NT2/D1 (cell line): ENCODE results near the gene CEP43.
A peak's percentile ranks its signal among the peaks of the same experiment; 100 is the strongest.

ENCODE experiments used
- DNase-seq: peaks from one replicate; pipeline ENCODE4 v3.0.0-alpha.2; 2011; ENCODE audit warnings: low read depth, low spot score
- H3K27me3 ChIP-seq: 2 replicates; pipeline ENCODE4 v1.6.0; 2011; ENCODE audit warnings: mild to moderate bottlenecking; ENCODE audit not compliant: insufficient read length, insufficient read depth
- H3K36me3 ChIP-seq: 2 replicates; pipeline ENCODE4 v1.6.1; 2011; ENCODE audit warnings: mild to moderate bottlenecking, low read length, mixed read lengths; ENCODE audit not compliant: insufficient read depth, insufficient read length
- H3K4me1 ChIP-seq: 2 replicates; pipeline ENCODE4 v1.5.1; 2011; ENCODE audit not compliant: insufficient read depth, insufficient read length
- H3K4me3 ChIP-seq: 2 replicates; pipeline ENCODE4 v1.5.1; 2011; ENCODE audit warnings: low read depth; ENCODE audit not compliant: insufficient read length
- H3K9ac ChIP-seq: 2 replicates; pipeline ENCODE4 v1.6.0; 2011; ENCODE audit warnings: low read depth; ENCODE audit not compliant: insufficient read length
- H3K9me3 ChIP-seq: 2 replicates; pipeline ENCODE4 v1.5.1; 2011; ENCODE audit warnings: mild to moderate bottlenecking, low read length; ENCODE audit not compliant: insufficient read depth
- SUZ12 ChIP-seq: IDR thresholded peaks from 2 replicates; pipeline ENCODE4 v1.6.1; 2011; ENCODE audit not compliant: insufficient read length, insufficient read depth; ENCODE audit errors: extremely low read depth
- YY1 ChIP-seq: IDR thresholded peaks from 2 replicates; pipeline ENCODE4 v1.6.1; 2011; ENCODE audit not compliant: insufficient read length, insufficient read depth
- ZNF274 ChIP-seq: IDR thresholded peaks from 2 replicates; pipeline ENCODE4 v1.6.1; 2011; ENCODE audit warnings: mild to moderate bottlenecking, low read depth, low read length

Gene CEP43

DNA sequence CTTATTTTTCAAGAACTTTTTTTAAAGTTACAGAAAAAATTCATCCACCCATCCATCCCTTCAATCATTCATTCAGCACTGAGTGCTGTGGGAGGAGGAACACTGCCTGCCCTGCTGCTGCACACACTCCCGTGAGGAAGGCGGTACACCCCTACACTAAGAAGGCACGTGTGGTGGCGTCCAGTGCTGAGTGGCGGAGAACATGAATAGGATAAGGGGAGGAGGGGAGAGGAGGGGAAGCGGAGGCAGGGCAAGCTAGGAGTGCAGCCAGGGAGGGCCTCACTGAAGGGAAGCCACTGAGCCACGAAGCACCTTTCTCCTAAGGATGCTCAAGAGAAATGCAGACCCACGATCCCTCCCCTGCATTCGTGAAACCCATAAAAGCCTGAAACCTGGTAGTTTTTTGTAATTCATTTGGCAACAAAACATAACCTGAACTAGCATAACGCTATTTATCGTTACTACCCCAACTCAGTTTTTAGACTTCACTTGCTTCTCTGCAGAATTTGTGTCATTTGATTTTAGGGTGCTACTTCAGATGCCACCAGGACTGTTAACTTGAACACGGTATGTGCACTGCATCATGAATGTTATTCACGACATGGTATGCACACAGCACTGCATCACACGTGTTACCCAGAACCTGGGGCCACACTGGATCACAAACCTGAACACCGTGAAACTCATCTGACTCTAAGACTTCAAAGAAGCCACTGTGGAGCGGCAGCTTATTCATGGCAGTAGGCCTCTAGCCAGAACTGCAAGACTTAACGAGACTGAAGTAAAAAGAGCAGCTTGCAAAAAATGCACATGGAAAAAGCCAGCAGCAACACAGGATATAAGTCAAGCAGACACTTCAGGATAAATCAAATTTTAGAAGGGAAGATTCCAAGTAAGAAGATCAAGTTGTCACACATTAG lies 46.4 kb upstream of the CEP43 start:
- peaks cover 3% of the 10 kb centered on the region for H3K36me3 ChIP-seq
- H3K9ac ChIP-seq = no peak overlapping the region
- no peak for TF ChIP-seq YY1
- no peak for TF ChIP-seq ZNF274
- TF ChIP-seq SUZ12 = no peak
- peaks cover 4% of the 10 kb centered on the region for H3K4me1 ChIP-seq
- DNase-seq = no peak
- peaks cover 19% of the 10 kb centered on the region; the same call in 1 of the 2 replicates for H3K9me3 ChIP-seq
- H3K4me3 ChIP-seq = no peak overlapping the region
- peaks cover 11% of the 10 kb centered on the region for H3K27me3 ChIP-seq

DNA sequence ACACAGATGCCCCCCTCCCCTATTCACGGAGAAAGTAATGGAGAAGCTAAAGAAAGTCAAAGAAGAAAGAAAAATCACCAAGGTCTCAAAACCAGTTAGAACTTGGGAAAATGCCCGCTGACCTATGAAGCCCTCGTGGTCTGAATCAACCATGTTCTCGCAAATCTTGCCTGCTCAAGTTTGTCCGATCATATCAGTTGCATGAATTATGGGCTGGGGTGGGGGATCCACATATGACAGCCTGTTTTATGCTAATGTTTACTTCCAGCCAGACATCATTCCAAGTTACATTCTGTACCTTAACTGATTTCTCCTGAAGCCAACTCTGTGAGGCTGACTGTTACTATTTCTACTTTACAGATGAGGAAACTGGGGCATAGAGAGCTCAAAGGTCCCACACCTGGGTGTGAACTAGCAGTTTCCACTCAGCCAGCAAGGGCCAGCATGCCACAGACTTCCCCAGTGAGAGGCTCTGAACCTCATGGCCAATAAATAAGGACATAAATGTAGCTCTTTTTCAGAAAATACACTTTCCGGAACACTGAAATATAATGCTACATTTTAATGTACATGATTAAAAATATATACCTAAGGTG lies 45.0 kb upstream of the CEP43 start:
- Histone ChIP-seq H3K27me3 (peaks cover 11% of the 10 kb centered on the region), H3K36me3 (peaks cover 3% of the 10 kb centered on the region), H3K9ac (no peak overlapping the region), H3K9me3 (peaks cover 19% of the 10 kb centered on the region; the same call in 1 of the 2 replicates), H3K4me1 (peaks cover 4% of the 10 kb centered on the region), H3K4me3 (no peak overlapping the region)
- DNase-seq = no peak
- TF ChIP-seq SUZ12 (no peak), ZNF274 (no peak), YY1 (no peak)

DNA sequence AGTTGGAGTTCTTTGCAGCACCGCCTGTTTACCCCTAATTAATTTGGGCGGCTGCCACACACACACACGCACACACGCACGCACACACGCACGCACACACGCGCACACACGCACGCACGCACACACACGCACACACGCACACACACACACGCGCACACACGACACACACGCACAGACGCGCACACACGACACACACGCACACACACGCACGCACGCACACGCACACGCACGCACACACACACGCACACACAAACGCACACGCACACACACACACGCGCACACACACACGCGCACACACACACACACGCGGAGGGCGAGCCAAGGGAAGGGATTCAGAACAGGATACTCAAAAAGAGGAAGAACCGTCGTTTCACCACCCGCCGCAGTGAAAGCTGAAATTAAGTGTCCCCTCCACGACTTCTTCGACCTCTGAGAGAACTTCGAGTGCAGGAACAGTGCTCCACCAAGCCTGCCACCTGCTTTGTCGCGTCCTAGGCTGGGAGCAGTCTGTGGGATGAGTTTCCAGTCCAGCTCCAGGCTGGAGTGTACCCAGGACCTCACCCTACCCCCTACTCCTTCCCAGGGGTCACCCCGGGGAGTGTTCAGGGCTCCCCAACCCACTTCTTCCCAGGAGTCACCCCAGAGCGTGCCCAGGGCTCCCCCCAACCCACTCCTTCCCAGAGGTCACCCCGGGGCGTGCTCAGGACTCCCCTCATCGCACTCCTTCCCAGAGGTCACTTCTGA lies 43.9 kb upstream of the CEP43 start:
- peaks cover 4% of the 10 kb centered on the region for H3K4me1 ChIP-seq
- H3K9me3 ChIP-seq = peaks cover 19% of the 10 kb centered on the region; the same call in 1 of the 2 replicates
- DNase-seq = no peak
- TF ChIP-seq YY1 (no peak), ZNF274 (no peak), SUZ12 (no peak)
- peaks cover 11% of the 10 kb centered on the region for H3K27me3 ChIP-seq
- H3K36me3 ChIP-seq = peaks cover 3% of the 10 kb centered on the region
- peak overlapping the region; percentile 83 for H3K9ac ChIP-seq
- H3K4me3 ChIP-seq = peak overlapping the region; percentile 67

- peaks cover 11% of the 10 kb centered on the region for H3K27me3 ChIP-seq
- H3K4me1 ChIP-seq = no peaks in the 10 kb centered on the region
- H3K9me3 ChIP-seq = peaks cover 13% of the 10 kb centered on the region; the same call in 1 of the 2 replicates
- TF ChIP-seq SUZ12 (no peak), ZNF274 (no peak), YY1 (no peak)
- H3K9ac ChIP-seq = peak overlapping the region; percentile 83
- peak; percentile 9 for DNase-seq
- H3K36me3 ChIP-seq = peaks cover 3% of the 10 kb centered on the region
- peak overlapping the region; percentile 67 for H3K4me3 ChIP-seq
Observed at GRCh38 chr6:166955865-166956443, 43.2 kb upstream of the CEP43 start.

DNA sequence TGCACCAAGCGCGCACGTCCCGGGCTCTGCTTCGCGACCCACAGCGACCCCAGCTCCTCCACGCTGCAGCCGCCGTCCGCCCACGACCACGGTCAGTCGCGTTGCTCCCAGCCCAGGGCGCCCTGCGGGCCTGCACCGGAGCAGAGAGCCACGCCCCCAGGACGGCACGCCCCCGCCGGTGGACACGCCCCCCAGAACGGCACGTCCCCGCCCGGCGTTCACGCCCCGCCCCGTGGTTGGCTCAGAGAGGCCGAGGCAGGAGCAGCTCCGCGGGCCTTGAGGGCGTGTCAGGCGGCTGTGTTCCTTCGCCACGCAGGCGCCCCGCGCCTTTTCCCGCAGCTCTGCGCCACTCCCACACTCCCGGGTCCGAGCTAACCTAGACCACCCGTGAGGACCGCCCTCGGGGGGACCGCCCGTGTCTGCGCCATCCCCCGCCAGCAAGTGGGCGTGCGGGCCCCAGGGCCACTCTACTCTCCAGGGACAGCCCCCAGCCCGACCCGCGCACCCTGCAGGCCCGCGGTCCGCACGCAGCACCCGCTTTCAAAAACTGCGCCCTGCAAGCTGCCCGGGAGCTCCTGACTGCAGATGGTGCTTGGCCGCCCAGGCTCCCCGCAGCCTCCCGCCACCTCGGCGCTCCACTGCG lies 42.6 kb upstream of the CEP43 start, which contains the start of gene RNASET2:
TSS of gene RNASET2 (minus strand) at position 107 of the 643 bp plus-strand sequence. CDS start 368 bp downstream, outside the sequence.
- H3K4me3 ChIP-seq = peak within 1 kb of the TSS; percentile 67
- DNase-seq = peak; percentile 74
- H3K36me3 ChIP-seq = peaks cover 3% of the 10 kb centered on the region
- no peaks in the 10 kb centered on the region for H3K4me1 ChIP-seq
- peaks cover 11% of the 10 kb centered on the region for H3K27me3 ChIP-seq
- TF ChIP-seq ZNF274 = no peak
- peak within 1 kb of the TSS; percentile 83 for H3K9ac ChIP-seq
- peaks cover 7% of the 10 kb centered on the region; the same call in 1 of the 2 replicates for H3K9me3 ChIP-seq

GRCh38 chr6:166957087-166957804 lies 42.0 kb upstream of the CEP43 start:
- Histone ChIP-seq H3K36me3 (no peaks in the 10 kb centered on the region), H3K27me3 (peaks cover 11% of the 10 kb centered on the region), H3K4me3 (peak overlapping the region; percentile 67), H3K9me3 (0 out of 2 replicates have a peak, but pooled peaks cover under 1% of the 10 kb centered on the region), H3K4me1 (no peaks in the 10 kb centered on the region), H3K9ac (peak overlapping the region; percentile 67)
- DNase-seq = no peak
- no peak for TF ChIP-seq YY1
- TF ChIP-seq SUZ12 = no peak
- TF ChIP-seq ZNF274 = no peak
